HG03039 (cell line): Measurements from ENCODE around the gene ADAMTS8.

Source experiments
- ATAC-seq: cut with Tn5 transposase; IDR thresholded peaks from one replicate; pipeline ENCODE4 v1.9.1; 2021; ENCODE audit warnings: mild to moderate bottlenecking, moderate library complexity; ENCODE audit not compliant: unreplicated experiment

ADAMTS8 gene

DNA sequence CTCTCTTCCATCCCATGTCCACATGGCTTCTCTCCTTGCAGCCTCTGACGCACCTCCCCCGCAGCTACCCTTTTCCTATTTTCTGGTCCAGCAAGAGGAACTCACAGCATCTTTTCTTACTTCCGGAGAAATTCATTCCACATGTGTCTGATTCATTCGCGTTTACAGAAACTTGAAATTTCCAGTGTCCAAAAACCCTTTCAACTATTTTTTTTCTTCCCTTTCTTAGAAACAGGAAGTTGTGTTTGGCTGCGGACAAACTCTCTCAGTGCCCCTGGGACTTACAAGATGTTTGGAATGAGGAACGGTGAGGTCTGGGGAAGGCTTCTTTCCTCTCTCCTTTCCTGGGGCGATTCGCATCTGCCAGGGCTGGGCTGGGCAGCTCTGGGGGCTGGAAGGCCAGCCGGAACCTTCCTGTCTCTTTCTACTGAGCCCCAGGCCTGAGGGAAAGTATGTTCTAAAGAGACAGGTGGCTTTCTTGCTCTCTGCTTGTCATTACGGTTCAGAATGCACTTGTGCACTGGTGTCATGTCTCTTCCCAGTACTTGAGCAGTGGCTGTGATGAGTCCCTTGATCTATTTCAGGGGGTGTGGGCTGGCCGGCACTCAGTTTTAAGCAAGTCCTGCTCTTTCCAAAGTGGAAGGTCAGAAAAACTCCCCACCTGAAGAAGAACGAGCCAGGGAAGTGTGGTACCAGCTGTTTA, 27.5 kb downstream of the ADAMTS8 start:
- no peak for ATAC-seq

DNA sequence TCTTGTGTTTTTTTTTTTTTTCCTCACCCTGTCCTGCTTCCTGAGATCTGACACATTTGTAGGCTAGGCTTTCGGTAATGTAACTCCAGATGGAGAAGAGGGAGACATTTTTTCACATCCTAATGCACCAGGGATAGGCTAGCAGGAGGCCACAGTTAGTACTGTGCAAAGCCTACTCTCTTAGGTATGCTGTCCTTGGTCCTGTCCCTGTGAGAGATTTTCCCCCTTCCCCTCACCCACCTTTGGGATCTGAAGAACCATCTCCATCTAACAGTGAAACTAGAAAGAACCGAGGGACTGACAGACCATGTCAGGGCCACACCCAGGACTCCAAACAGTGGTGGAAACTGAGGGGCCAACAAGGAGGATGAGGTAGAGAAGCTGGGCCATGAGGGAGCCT, 29.2 kb downstream of the ADAMTS8 start:
- ATAC-seq, result no peak

GRCh38 chr11:130397780-130398179, 30.6 kb downstream of the ADAMTS8 start:
- ATAC-seq, result no peak

DNA sequence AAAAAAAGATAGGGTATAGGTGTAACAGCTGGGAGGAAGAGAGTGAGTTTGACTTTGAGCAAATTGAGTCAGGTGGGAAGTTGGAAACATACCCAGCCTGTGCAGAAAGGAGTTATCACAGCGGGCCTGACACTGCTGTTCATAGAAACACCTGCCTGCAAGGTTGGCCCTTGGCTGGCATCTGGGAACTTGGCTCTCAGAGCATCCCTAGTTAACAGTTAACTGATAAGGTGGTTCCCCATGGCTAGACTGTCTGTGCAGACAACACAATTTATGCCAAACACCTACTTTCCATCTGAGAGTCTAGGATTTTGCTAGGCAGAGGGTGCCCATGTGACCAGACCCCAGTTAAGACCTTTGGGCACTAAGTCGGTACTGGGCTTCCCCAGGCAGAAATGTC, 31.4 kb downstream of the ADAMTS8 start:
- no peak for ATAC-seq

GRCh38 chr11:130394615-130395014, 33.8 kb downstream of the ADAMTS8 start:
- ATAC-seq, result no peak

GRCh38 chr11:130391711-130392110, 36.7 kb downstream of the ADAMTS8 start:
- ATAC-seq, result no peak

GRCh38 chr11:130390071-130390758, 38.2 kb downstream of the ADAMTS8 start:
- ATAC-seq, result no peak

DNA sequence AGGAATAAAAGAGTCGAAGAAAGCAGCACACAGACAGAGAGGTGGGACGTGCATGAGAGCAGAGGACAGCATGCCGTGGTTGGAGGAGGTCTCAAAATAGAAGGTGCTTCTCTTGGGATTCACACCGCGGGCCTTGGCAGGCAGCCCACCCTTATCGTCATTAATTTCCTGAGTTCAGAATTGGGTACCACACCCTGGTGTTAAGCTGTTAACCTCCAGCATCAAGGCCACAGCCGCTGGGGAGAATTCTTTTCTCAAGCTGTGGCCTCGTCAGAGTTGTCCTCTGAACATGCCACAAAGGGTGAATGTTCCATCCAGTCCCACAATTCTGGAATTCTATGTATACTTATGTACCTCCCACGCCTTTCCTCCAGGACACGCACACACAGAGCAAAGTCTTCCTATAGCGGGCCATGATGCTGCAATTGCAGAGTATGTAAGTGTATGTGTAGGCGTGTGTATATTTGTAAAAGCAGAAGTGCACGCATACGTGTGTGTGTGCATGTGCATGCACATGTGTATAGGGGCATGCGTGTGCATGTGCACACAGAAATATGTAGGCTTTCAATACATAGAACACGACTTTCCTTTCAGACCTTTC, 39.0 kb downstream of the ADAMTS8 start:
- no peak for ATAC-seq

GRCh38 chr11:130388607-130389205, 39.7 kb downstream of the ADAMTS8 start:
- ATAC-seq, result no peak

DNA sequence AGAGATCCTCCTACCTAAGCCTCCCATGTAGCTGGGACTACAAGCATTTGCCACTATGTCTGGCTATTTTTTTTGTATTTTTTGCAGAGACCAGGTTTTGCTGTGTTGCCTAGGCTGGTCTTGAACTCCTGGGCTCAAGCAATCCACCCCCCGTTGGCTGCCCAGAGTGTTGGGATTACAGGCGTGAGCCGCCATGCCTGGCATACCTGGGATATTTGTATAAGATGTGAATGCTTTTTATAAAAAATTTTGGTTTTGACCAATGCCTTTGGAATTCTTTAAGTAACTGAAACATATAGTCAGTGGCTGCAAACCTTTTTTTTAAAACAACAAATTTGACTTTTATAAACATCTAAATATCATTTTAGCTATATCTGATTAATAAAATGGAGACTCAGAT, 42.4 kb downstream of the ADAMTS8 start:
- no peak for ATAC-seq

DNA sequence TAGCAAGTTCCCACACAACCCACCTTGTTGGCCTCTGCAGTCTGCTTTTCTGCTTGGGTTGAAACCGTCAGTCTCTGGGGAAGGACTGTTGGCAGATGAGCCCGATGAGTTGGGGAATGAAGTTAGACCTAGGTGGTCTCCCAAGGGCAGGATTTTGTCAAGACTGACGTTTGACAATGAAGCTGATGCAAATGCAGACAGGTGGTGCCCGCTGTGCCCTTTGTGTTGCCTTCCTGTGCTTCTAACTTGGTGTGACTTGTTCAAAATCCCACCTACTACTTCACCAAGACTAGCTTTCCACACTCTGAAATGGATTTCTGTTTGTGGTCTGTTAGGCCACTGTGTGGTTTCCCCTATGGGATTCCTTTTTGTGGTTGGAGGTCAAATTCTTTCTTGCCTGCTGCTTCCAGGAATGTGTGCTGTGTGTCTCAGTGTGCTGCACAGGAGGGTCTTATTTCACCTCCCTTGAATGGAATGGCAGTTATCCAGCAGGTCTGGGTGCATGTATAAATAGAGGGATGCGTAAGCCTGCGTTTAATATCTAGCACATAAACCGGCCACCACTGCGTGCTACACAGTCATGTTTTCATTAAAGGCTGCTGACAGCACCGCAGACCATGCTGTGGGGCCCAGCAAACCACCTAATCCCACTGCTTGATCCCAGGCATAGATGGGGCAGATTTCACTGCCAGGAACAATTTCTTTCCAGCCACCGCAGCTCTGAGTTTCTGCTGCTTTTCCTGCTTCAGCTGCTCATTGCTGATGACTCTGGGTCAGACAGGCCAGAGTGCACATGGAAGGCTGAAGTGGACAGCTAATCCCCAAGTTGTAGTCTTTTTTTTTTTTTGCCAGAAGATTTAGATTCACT, 44.8 kb downstream of the ADAMTS8 start:
- ATAC-seq, result no peak

DNA sequence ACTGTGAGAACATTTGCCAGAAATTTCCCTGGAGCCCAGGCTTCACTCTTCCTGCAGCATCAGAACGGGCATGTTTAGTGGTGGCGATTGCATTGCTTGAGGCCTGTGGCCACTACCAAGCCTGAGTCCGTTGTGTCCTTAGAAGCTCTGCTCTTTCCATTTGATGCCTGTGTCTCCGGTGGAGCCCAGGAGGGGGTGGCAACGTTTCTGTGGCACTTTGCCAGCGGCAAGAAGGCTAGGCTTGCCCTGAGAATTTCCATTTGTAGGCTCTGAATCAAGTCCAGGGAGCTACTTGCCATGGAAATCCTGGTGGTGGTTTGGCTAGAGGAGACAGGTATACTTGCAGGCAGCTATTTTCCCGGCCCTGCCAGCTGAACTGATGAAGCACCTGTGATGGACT, 47.1 kb downstream of the ADAMTS8 start:
- ATAC-seq, result no peak

DNA sequence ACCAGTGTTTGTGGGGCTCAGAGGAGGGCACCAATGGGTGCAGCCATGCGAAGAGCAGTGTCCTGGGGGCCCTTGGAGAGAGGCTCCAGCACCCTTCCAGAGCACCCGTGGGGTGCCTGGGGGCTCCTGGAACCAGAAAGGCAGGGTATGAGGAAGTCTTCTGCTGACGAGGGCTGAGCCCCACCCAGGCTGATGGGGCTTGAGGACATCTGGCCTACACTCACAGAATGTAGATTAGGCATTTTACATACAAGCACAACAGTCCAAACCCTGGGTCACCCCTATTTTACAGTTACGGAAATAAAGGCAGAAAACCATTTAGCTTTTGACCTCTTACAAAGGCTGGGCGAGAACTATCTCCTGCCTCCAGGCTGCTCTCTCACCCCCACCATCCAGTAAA, 47.6 kb downstream of the ADAMTS8 start:
- ATAC-seq, result no peak

DNA sequence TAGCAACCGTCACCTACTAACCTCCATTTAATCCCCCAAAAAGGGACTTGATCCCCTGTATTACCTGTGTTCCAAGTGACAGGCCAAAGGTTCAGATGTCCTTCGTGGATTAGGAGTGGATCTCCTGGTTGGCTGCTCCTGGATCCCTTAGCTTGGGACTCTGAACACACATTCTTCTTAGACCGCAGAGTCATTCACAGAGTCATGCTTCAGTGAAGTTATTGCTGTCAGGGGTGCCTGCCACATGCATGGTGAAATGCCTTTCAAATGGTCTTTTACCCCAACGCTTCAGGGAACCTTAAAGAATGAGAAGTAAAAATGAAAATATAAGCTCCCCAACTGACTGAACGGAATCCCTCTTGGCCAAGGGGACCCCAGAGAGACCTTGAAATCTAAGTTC, 49.1 kb downstream of the ADAMTS8 start:
- ATAC-seq, result no peak

DNA sequence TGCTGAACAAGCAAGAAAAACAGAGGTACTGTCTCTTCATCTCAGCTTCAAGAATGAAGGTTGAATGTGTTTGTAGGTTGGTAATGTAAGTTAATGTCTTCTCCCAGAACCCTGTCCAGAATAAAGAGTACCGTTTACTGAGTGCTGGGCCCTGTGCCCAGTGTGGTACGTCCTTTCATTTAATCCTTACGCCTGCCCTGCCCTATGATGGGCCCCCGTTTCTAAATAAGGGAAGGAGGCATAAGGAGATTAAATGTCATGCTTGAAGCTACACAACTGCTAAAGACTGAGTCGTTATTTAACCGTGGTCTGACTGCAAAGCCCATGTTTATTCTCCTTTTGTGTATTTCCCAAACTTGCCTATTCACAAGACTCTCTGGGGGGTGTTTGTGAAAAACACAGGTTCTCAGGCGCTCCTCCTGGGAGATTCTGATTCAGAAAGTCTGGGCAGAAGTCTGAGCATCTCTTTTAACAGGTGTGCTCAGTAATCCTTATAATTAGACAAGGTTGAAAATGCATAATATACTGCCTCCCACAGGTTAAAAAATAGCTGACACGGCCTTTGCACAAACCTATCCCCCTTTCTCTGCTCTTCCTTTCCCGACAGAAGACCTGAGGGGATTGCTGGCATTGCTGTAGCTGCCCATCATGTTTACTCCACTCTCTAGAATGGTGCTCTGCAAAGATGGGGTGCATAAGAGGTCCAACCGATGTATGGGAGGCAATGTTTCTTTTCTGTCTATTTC, 57.4 kb downstream of the ADAMTS8 start:
- ATAC-seq, result no peak

DNA sequence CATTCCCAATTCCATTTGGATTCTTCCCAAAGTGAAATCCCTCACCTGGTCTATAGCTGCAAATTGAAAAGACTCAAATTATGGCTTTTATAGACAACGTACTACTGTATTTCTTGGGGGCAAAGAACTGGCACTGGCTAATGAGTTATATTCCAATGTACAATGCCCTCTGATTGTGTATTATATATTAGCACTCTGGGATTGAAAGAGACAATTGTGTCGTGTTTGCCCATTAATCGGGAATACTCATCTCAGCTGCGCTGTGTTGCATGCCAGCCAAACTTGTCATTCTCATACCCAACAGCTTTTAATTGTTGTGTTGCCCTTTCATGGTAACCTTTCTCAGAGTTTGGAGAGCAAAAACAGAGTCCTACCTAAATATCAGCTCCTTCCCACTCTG, 58.7 kb downstream of the ADAMTS8 start:
- no peak for ATAC-seq

- no peak for ATAC-seq
Observed at GRCh38 chr11:130369141-130369691, 59.2 kb downstream of the ADAMTS8 start.

GRCh38 chr11:130359419-130359818, 69.0 kb downstream of the ADAMTS8 start:
- no peak for ATAC-seq

DNA sequence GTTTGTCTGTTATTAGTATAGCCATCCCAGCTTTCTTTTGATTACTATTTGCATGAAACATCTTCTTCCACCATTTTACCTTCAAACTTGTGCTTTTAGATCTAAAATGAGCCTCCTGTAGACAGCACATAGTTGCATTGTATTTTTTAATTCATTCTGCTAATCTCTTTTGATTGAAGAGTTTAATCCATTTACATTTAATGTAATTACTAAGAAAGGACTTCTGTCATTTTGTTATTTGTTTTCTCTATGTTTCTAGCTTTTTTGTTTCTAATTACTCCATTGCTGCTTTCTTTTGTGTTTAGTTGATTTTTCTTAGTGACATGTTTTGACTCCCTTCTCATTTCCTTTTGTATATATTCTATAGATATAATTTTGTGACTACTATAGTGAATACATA, 70.0 kb downstream of the ADAMTS8 start:
- ATAC-seq, result no peak
